Endodermal cell (in vitro differentiated cells): ENCODE data around the gene MTA3. TPM values are rescaled to one million over a fixed set of nuclear protein-coding genes. Genes with fewer than 3 reads are reported as not detected.
A peak's percentile ranks its signal among the peaks of the same experiment; 100 is the strongest.

Experiments used
- DNase-seq: peaks from one replicate; pipeline ENCODE4 v3.0.0-alpha.2; 2017
- H3K27ac ChIP-seq: 2 replicates; pipeline ENCODE4 v1.5.1; 2013; ENCODE audit warnings: mild to moderate bottlenecking, low read depth, low read length, moderate library complexity
- H3K27me3 ChIP-seq: 2 replicates; pipeline ENCODE4 v1.6.1; 2013; ENCODE audit warnings: mild to moderate bottlenecking, low read length, moderate library complexity; ENCODE audit not compliant: insufficient read depth, control insufficient read depth, poor library complexity, severe bottlenecking
- H3K36me3 ChIP-seq: 2 replicates; pipeline ENCODE4 v1.7.0; 2013; ENCODE audit warnings: mild to moderate bottlenecking, low read length, moderate library complexity; ENCODE audit not compliant: control insufficient read depth, insufficient read depth
- H3K4me1 ChIP-seq: one replicate; pipeline ENCODE4 v1.7.0; 2013; ENCODE audit warnings: low read length; ENCODE audit not compliant: control insufficient read depth, insufficient read depth
- H3K4me3 ChIP-seq: 2 replicates; pipeline ENCODE4 v1.5.1; 2013; ENCODE audit warnings: mild to moderate bottlenecking, low read length, moderate library complexity
- H3K9ac ChIP-seq: 2 replicates; pipeline ENCODE4 v1.6.1; 2013; ENCODE audit warnings: mild to moderate bottlenecking, low read length, moderate library complexity; ENCODE audit not compliant: poor library complexity, severe bottlenecking; ENCODE audit errors: extremely low read depth
- H3K9me3 ChIP-seq: 2 replicates; pipeline ENCODE4 v1.6.1; 2013; ENCODE audit warnings: mild to moderate bottlenecking, low read length, moderate library complexity; ENCODE audit not compliant: control insufficient read depth
- H3K27ac Mint-ChIP-seq: 2 replicates; pipeline ENCODE4 v1.8.0; 2020; ENCODE audit warnings: mixed read lengths
- H3K27me3 Mint-ChIP-seq: 2 replicates; pipeline ENCODE4 v1.8.0; 2021; ENCODE audit warnings: mild to moderate bottlenecking, mixed read lengths; ENCODE audit not compliant: insufficient read depth
- H3K36me3 Mint-ChIP-seq: 2 replicates; pipeline ENCODE4 v1.8.0; 2020; ENCODE audit warnings: low read depth, mixed read lengths
- H3K4me1 Mint-ChIP-seq: 2 replicates; pipeline ENCODE4 v1.8.0; 2020; ENCODE audit warnings: mixed read lengths
- H3K4me3 Mint-ChIP-seq: 2 replicates; pipeline ENCODE4 v1.8.0; 2020; ENCODE audit warnings: mild to moderate bottlenecking, moderate library complexity, mixed read lengths
- H3K9me3 Mint-ChIP-seq: 2 replicates; pipeline ENCODE4 v1.8.0; 2020; ENCODE audit warnings: mild to moderate bottlenecking, mixed read lengths
- CTCF ChIP-seq: fragments of 200-600 bp; sonication (generic); conservative IDR thresholded peaks from 2 replicates; pipeline ENCODE4 v1.5.0; 2021; ENCODE audit warnings: antibody characterized with exemption, mild to moderate bottlenecking
- WGBS, 2 experiments: methylation state at CpG; one replicate each; pipeline versions ENCODE4 v1.1.5 to v1.1.7; 2013; ENCODE audit warnings: missing lambda C conversion rate in 2 of 2, mixed read lengths in 1 of 2; ENCODE audit not compliant: insufficient coverage in 1 of 2, insufficient read length in 1 of 2; 5-methylcytosine and 5-hydroxymethylcytosine counted together
- total RNA-seq, 2 donors: library from RNA; stranded (reverse); fragmentation: NEBNext Ultra II Directional in 1 of 2; extraction: Animal tissue kit (Norgen Biotek cat#: 25700) in 1 of 2; gene quantifications; 2 replicates in 1 of 2; 3 replicates in 1 of 2; pipeline ENCODE4 v1.2.1, GENCODE V29; 2021

MTA3 gene
- total RNA-seq, 2 donors from 2014 or later: 138 to 154 TPM

DNA sequence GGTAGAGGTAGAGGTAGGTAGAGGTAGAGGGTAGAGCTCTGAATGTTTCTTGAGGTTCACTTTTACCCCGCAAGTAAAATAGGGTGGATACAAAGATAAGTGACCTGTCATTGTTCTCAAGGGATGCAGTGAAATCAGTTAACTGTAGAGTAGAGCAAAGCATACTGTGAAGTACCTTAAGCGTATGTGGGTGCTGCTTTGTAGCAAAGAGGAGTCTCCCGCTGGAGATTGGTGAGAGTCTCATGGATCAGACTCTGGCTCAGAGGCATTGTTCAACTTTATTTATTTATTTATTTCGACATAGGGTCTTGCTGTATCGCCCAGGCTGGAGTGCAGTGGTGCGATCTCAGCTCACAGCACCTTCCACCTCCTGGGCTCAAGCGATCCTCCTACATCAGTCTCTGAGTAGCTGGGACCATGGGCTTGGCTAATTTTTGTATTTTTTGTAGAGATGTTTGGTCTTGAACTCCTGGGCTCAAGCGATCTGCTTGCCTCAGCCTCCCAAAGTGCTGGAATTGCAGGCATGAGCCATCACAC, 38.7 kb downstream of the MTA3 start:
- Mint-ChIP-seq H3K4me1 (peaks cover 14% of the 10 kb centered on the region), H3K9me3 (peaks cover 20% of the 10 kb centered on the region), H3K36me3 (peaks cover 63% of the 10 kb centered on the region), H3K27me3 (no peaks in the 10 kb centered on the region), H3K4me3 (no peak overlapping the region), H3K27ac (no peak overlapping the region)
- peaks cover 41% of the 10 kb centered on the region for H3K36me3 ChIP-seq
- H3K27me3 ChIP-seq: no peaks in the 10 kb centered on the region
- no peak overlapping the region for H3K27ac ChIP-seq
- H3K9me3 ChIP-seq: no peaks in the 10 kb centered on the region
- no peak for DNase-seq
- no peak overlapping the region for H3K9ac ChIP-seq
- TF ChIP-seq CTCF: no peak
- WGBS, 2 experiments: 65 to 72% methylated on average over 6 to 8 of the region's 8 CpGs
- H3K4me1 ChIP-seq: no peaks in the 10 kb centered on the region
- no peak overlapping the region for H3K4me3 ChIP-seq

- Histone ChIP-seq H3K9ac (no peak overlapping the region), H3K4me1 (no peaks in the 10 kb centered on the region), H3K27ac (no peak overlapping the region), H3K36me3 (peaks cover 62% of the 10 kb centered on the region), H3K4me3 (no peak overlapping the region), H3K27me3 (no peaks in the 10 kb centered on the region), H3K9me3 (no peaks in the 10 kb centered on the region)
- Mint-ChIP-seq H3K27me3 (no peaks in the 10 kb centered on the region), H3K36me3 (peaks cover 55% of the 10 kb centered on the region), H3K9me3 (no peaks in the 10 kb centered on the region), H3K27ac (peak overlapping the region; percentile 4), H3K4me1 (no peaks in the 10 kb centered on the region), H3K4me3 (no peak overlapping the region)
- WGBS, 2 experiments: 92 to 96% methylated on average over 2 to 5 of the region's 6 CpGs
- no peak for DNase-seq
- no peak for TF ChIP-seq CTCF
Measured at GRCh38 chr2:42613281-42614064, 45.0 kb downstream of the MTA3 start.

DNA sequence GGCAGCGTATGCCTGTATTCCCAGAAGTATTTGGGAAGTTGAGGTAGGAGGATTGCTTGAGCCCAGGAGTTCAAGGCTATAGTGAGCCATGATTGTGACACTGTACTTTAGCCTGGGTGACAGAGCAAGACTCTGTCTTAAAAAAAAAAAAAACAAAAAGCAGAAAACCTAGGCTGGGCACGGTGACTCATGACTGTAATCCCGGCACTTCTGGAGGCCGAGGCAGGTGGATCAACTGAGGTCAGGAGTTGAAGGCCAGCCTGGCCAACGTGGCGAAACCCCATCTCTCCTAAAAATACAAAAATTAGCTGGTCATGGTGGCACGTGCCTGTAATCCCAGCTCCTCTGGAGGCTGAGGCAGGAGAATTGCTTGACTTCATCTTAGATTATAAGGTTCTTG, 46.4 kb downstream of the MTA3 start:
- no peaks in the 10 kb centered on the region for H3K27me3 Mint-ChIP-seq
- H3K4me3 ChIP-seq: no peak overlapping the region
- 91 to 97% methylated on average over 6 to 7 of the region's 7 CpGs for WGBS, 2 experiments

More for the DNA sequence above, 46.4 kb downstream of the MTA3 start:
- Mint-ChIP-seq H3K36me3 (peaks cover 59% of the 10 kb centered on the region), H3K4me3 (no peak overlapping the region), H3K4me1 (peaks cover 6% of the 10 kb centered on the region), H3K9me3 (no peaks in the 10 kb centered on the region), H3K27ac (no peak overlapping the region)
- H3K36me3 ChIP-seq: peaks cover 65% of the 10 kb centered on the region
- no peak overlapping the region for H3K9ac ChIP-seq
- H3K9me3 ChIP-seq: no peaks in the 10 kb centered on the region
- no peak for TF ChIP-seq CTCF
- no peak for DNase-seq
- H3K27me3 ChIP-seq: no peaks in the 10 kb centered on the region
- no peak overlapping the region for H3K27ac ChIP-seq
- no peaks in the 10 kb centered on the region for H3K4me1 ChIP-seq
